Measurements from ENCODE around the gene MYOM1.
"Not testable (repeated sequence)": the region's sequence is repeated elsewhere in the genome, so short reads cannot be mapped to it uniquely, and the experiment has no call there.

MYOM1 gene

DNA sequence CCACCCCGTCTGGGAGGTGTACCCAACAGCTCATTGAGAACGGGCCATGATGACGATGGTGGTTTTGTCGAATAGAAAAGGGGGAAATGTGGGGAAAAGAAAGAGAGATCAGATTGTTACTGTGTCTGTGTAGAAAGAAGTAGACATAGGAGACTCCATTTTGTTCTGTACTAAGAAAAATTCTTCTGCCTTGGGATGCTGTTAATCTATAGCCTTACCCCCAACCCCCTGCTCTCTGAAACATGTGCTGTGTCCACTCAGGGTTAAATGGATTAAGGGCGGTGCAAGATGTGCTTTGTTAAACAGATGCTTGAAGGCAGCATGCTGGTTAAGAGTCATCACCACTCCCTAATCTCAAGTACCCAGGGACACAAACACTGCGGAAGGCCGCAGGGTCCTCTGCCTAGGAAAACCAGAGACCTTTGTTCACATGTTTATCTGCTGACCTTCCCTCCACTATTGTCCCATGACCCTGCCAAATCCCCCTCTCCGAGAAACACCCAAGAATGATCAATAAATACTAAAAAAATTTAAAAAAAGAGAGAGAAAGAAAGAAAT lies 169.8 kb downstream of the MYOM1 start:
- H3K14ac ChIP-seq (ENCODE audit: low read length); H3K27me3 ChIP-seq (ENCODE audit: control insufficient read depth in 3 of 3, insufficient read depth in 3 of 3, low read depth in 1 of 3, low read length in 3 of 3); H3K36me3 ChIP-seq (replicated peaks in 1 of 2; ENCODE audit: control insufficient read depth in 2 of 2, insufficient read depth in 2 of 2, low read length in 2 of 2); H2AFZ ChIP-seq (ENCODE audit: low read length); H2AK5ac ChIP-seq (ENCODE audit: low read depth, low read length); DNase-seq (ENCODE audit: low spot score); H2BK120ac ChIP-seq (ENCODE audit: low read depth, low read length); H2BK5ac ChIP-seq (ENCODE audit: low read length); H3K18ac ChIP-seq (ENCODE audit: low read length); H4K91ac ChIP-seq (ENCODE audit: low read depth, low read length, poor library complexity); H2BK12ac ChIP-seq (ENCODE audit: low read length); H2BK15ac ChIP-seq (ENCODE audit: low read length); H3K23ac ChIP-seq (ENCODE audit: low read depth, low read length, poor library complexity); H4K8ac ChIP-seq (ENCODE audit: low read depth, low read length); H3K4me2 ChIP-seq (ENCODE audit: insufficient read depth, low read length, poor library complexity, severe bottlenecking); H3K4ac ChIP-seq (ENCODE audit: low read length); H3K79me1 ChIP-seq (ENCODE audit: low read depth, low read length); H3K9ac ChIP-seq (ENCODE audit: low read depth, low read length, poor library complexity); H3K27ac ChIP-seq (replicated peaks; ENCODE audit: low read length); H3K4me3 ChIP-seq (ENCODE audit: low read length in 2 of 2): not testable (repeated sequence)
- no CpG with 5 or more reads among the region's 8 CpGs for WGBS, 2 donors (ENCODE audit: extremely low coverage in 2 of 2, insufficient read length in 2 of 2, insufficient replicate concordance in 1 of 2)
- Histone ChIP-seq H3K4me1 (ENCODE audit: control insufficient read depth in 2 of 2, insufficient read depth in 1 of 2, low read depth in 1 of 2, low read length in 2 of 2) (peaks cover 6 to 15% of the 10 kb centered on the region in 2 donors), H3K9me3 (replicated peaks in 1 of 2; ENCODE audit: control insufficient read depth in 2 of 2, insufficient read depth in 1 of 2, low read depth in 1 of 2, low read length in 2 of 2) (peaks cover 0 to 12% of the 10 kb centered on the region in 2 donors)

DNA sequence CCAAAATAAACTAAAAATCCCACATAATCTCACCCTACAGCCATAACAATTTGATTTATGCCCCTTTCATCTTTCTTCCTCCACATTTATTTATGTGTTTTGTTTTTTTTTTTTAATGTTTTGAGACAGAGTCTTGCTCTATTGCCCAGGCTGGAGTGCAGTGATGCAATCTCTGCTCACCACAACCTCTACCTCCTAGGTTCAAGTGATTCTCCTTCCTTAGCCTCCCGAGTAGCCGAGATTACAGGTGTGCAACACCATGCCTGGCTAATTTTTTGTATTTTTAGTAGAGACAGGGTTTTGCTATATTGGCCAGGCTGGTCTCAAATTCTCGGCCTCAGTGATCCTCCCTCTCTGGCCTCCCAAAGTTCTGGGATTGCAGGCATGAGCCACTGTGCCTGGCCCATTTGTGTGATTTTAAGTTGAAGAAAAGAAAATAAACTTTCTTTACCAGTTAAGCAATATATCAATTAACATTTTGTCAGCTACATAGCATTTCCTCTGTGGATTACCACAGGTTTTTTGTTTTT lies 170.9 kb downstream of the MYOM1 start:
- H3K4me2 ChIP-seq (ENCODE audit: insufficient read depth, low read length, poor library complexity, severe bottlenecking) = no peak overlapping the region
- H3K4ac ChIP-seq (ENCODE audit: low read length) = no peak overlapping the region
- peaks cover 0 to 12% of the 10 kb centered on the region in 2 donors for H3K9me3 ChIP-seq (replicated peaks in 1 of 2; ENCODE audit: control insufficient read depth in 2 of 2, insufficient read depth in 1 of 2, low read depth in 1 of 2, low read length in 2 of 2)
- DNase-seq (ENCODE audit: low spot score) = no peak
- no peak overlapping the region for H2BK120ac ChIP-seq (ENCODE audit: low read depth, low read length)
- H2AFZ ChIP-seq (ENCODE audit: low read length) = no peak overlapping the region
- H2AK5ac ChIP-seq (ENCODE audit: low read depth, low read length) = no peak overlapping the region
- no peak overlapping the region for H3K18ac ChIP-seq (ENCODE audit: low read length)
- no peaks in the 10 kb centered on the region for H3K36me3 ChIP-seq (replicated peaks in 1 of 2; ENCODE audit: control insufficient read depth in 2 of 2, insufficient read depth in 2 of 2, low read length in 2 of 2)
- H3K27ac ChIP-seq (replicated peaks; ENCODE audit: low read length) = no peak overlapping the region
- no peaks in the 10 kb centered on the region for H3K79me1 ChIP-seq (ENCODE audit: low read depth, low read length)
- H3K27me3 ChIP-seq (ENCODE audit: control insufficient read depth in 3 of 3, insufficient read depth in 3 of 3, low read depth in 1 of 3, low read length in 3 of 3) = no peaks in the 10 kb centered on the region
- no peak overlapping the region for H3K14ac ChIP-seq (ENCODE audit: low read length)
- H3K23ac ChIP-seq (ENCODE audit: low read depth, low read length, poor library complexity) = no peak overlapping the region
- no peak overlapping the region for H2BK15ac ChIP-seq (ENCODE audit: low read length)
- H3K4me3 ChIP-seq (ENCODE audit: low read length in 2 of 2) = no peak overlapping the region
- no peak overlapping the region for H3K9ac ChIP-seq (ENCODE audit: low read depth, low read length, poor library complexity)
- no peak overlapping the region for H2BK12ac ChIP-seq (ENCODE audit: low read length)
- peaks cover 8 to 15% of the 10 kb centered on the region in 2 donors for H3K4me1 ChIP-seq (ENCODE audit: control insufficient read depth in 2 of 2, insufficient read depth in 1 of 2, low read depth in 1 of 2, low read length in 2 of 2)
- no peak overlapping the region for H2BK5ac ChIP-seq (ENCODE audit: low read length)
- H4K8ac ChIP-seq (ENCODE audit: low read depth, low read length) = no peak overlapping the region
- WGBS, 2 donors (ENCODE audit: extremely low coverage in 2 of 2, insufficient read length in 2 of 2, insufficient replicate concordance in 1 of 2) = no CpG with 5 or more reads among the region's 3 CpGs
- no peak overlapping the region for H4K91ac ChIP-seq (ENCODE audit: low read depth, low read length, poor library complexity)

DNA sequence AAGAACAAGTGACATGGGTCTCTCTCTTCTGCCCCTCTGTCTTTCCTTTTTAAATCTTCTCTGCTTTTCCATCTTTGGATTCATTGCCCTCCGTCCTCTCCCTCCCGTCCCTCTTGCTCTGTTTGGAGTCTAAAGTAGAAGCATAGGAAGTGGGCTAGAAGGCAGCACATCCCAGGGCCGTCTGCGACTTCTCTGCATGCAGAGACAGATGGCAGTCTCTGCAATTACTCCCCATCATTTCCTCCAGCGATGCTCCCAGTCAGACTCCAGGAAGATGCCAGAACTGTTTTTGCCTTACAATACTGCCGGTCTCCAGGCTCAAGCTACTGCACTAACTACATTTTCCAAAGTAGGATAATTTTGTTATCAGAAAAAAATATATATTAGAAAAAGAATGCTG lies 171.6 kb downstream of the MYOM1 start:
- Histone ChIP-seq H4K8ac (ENCODE audit: low read depth, low read length) (no peak overlapping the region), H3K4me3 (ENCODE audit: low read length in 2 of 2) (no peak overlapping the region), H3K9ac (ENCODE audit: low read depth, low read length, poor library complexity) (no peak overlapping the region), H3K79me1 (ENCODE audit: low read depth, low read length) (no peaks in the 10 kb centered on the region), H2BK12ac (ENCODE audit: low read length) (no peak overlapping the region), H2BK15ac (ENCODE audit: low read length) (no peak overlapping the region), H3K27ac (replicated peaks; ENCODE audit: low read length) (no peak overlapping the region), H3K4me2 (ENCODE audit: insufficient read depth, low read length, poor library complexity, severe bottlenecking) (no peak overlapping the region), H2BK5ac (ENCODE audit: low read length) (no peak overlapping the region), H3K27me3 (ENCODE audit: control insufficient read depth in 3 of 3, insufficient read depth in 3 of 3, low read depth in 1 of 3, low read length in 3 of 3) (no peaks in the 10 kb centered on the region), H2AK5ac (ENCODE audit: low read depth, low read length) (no peak overlapping the region), H3K9me3 (replicated peaks in 1 of 2; ENCODE audit: control insufficient read depth in 2 of 2, insufficient read depth in 1 of 2, low read depth in 1 of 2, low read length in 2 of 2) (peaks cover 0 to 6% of the 10 kb centered on the region in 2 donors), H2BK120ac (ENCODE audit: low read depth, low read length) (no peak overlapping the region), H3K4me1 (ENCODE audit: control insufficient read depth in 2 of 2, insufficient read depth in 1 of 2, low read depth in 1 of 2, low read length in 2 of 2) (peaks cover 8 to 15% of the 10 kb centered on the region in 2 donors), H2AFZ (ENCODE audit: low read length) (peak overlapping the region; percentile 18), H4K91ac (ENCODE audit: low read depth, low read length, poor library complexity) (no peak overlapping the region), H3K36me3 (replicated peaks in 1 of 2; ENCODE audit: control insufficient read depth in 2 of 2, insufficient read depth in 2 of 2, low read length in 2 of 2) (no peaks in the 10 kb centered on the region), H3K14ac (ENCODE audit: low read length) (no peak overlapping the region), H3K18ac (ENCODE audit: low read length) (no peak overlapping the region), H3K4ac (ENCODE audit: low read length) (no peak overlapping the region), H3K23ac (ENCODE audit: low read depth, low read length, poor library complexity) (no peak overlapping the region)
- DNase-seq (ENCODE audit: low spot score) = no peak
- no CpG with 5 or more reads among the region's 6 CpGs for WGBS, 2 donors (ENCODE audit: extremely low coverage in 2 of 2, insufficient read length in 2 of 2, insufficient replicate concordance in 1 of 2)

DNA sequence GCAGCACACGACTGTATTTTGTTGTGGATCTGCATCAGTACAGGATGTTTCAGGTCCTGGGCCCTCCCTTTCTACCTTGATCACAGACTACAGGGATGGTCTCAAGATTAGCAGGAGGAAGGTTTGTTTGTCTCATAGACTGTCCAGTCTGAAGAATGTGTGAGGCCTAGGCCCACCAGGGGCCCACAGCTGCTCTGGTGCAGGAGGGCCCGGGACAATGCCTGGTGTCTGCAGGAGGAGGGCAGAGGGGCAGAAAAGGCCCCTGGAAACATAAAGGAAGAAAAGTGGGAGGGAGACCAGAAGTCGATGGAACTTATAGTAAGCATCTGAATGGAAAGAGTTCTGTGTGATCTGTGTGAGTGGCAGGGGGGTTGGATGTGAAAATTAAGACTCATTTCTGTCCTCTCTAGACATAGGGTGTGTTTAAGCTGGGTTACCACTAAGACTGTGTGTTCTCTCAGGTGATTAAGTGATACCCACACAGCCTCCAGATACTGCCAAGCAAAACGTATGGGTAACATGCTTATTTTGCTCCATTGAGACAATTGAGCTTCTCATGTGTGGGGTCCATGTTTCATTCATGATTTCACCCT lies 173.5 kb downstream of the MYOM1 start:
- Histone ChIP-seq H2AFZ (ENCODE audit: low read length) (peak overlapping the region; percentile 68), H4K8ac (ENCODE audit: low read depth, low read length) (no peak overlapping the region), H3K9me3 (replicated peaks in 1 of 2; ENCODE audit: control insufficient read depth in 2 of 2, insufficient read depth in 1 of 2, low read depth in 1 of 2, low read length in 2 of 2) (no peaks in the 10 kb centered on the region), H4K91ac (ENCODE audit: low read depth, low read length, poor library complexity) (no peak overlapping the region), H3K9ac (ENCODE audit: low read depth, low read length, poor library complexity) (no peak overlapping the region), H3K4ac (ENCODE audit: low read length) (no peak overlapping the region), H2BK120ac (ENCODE audit: low read depth, low read length) (no peak overlapping the region), H3K27ac (replicated peaks; ENCODE audit: low read length) (no peak overlapping the region), H3K14ac (ENCODE audit: low read length) (no peak overlapping the region), H2AK5ac (ENCODE audit: low read depth, low read length) (no peak overlapping the region), H2BK12ac (ENCODE audit: low read length) (no peak overlapping the region), H3K18ac (ENCODE audit: low read length) (no peak overlapping the region), H3K4me1 (ENCODE audit: control insufficient read depth in 2 of 2, insufficient read depth in 1 of 2, low read depth in 1 of 2, low read length in 2 of 2) (peaks cover 10 to 15% of the 10 kb centered on the region in 2 donors), H2BK15ac (ENCODE audit: low read length) (no peak overlapping the region), H3K4me2 (ENCODE audit: insufficient read depth, low read length, poor library complexity, severe bottlenecking) (no peak overlapping the region), H3K23ac (ENCODE audit: low read depth, low read length, poor library complexity) (no peak overlapping the region), H3K36me3 (replicated peaks in 1 of 2; ENCODE audit: control insufficient read depth in 2 of 2, insufficient read depth in 2 of 2, low read length in 2 of 2) (no peaks in the 10 kb centered on the region), H3K27me3 (ENCODE audit: control insufficient read depth in 3 of 3, insufficient read depth in 3 of 3, low read depth in 1 of 3, low read length in 3 of 3) (no peaks in the 10 kb centered on the region), H3K4me3 (ENCODE audit: low read length in 2 of 2) (no peak overlapping the region), H2BK5ac (ENCODE audit: low read length) (no peak overlapping the region), H3K79me1 (ENCODE audit: low read depth, low read length) (no peaks in the 10 kb centered on the region)
- no CpG with 5 or more reads among the region's 4 CpGs for WGBS, 2 donors (ENCODE audit: extremely low coverage in 2 of 2, insufficient read length in 2 of 2, insufficient replicate concordance in 1 of 2)
- DNase-seq (ENCODE audit: low spot score) = no peak
